GM21381 (cell line): ENCODE data around the gene CLEC4F.

Experiments
- ATAC-seq: cut with Tn5 transposase; IDR thresholded peaks from one replicate; pipeline ENCODE4 v1.9.1; 2021; ENCODE audit warnings: mild to moderate bottlenecking, moderate library complexity; ENCODE audit not compliant: unreplicated experiment

Gene CLEC4F

GRCh38 chr2:70820499-70820898 lies at the start of gene CLEC4F:
CLEC4F (minus strand) TSS chr2:70820599; CDS start chr2:70820523, 76 bp downstream.
- ATAC-seq = no peak

GRCh38 chr2:70868970-70869369 lies 48.6 kb upstream of the CLEC4F start:
- ATAC-seq = no peak

GRCh38 chr2:70861777-70862625 lies 41.6 kb upstream of the CLEC4F start:
- no peak for ATAC-seq

GRCh38 chr2:70855667-70856066 lies 35.3 kb upstream of the CLEC4F start:
- no peak for ATAC-seq

- ATAC-seq = no peak
Measured at GRCh38 chr2:70854411-70854810, 34.0 kb upstream of the CLEC4F start.

GRCh38 chr2:70852824-70853223 lies 32.4 kb upstream of the CLEC4F start:
- no peak for ATAC-seq

- ATAC-seq = peak; percentile 84
Measured at GRCh38 chr2:70851704-70852103, 31.3 kb upstream of the CLEC4F start.

- ATAC-seq = no peak
Measured at GRCh38 chr2:70850925-70851324, 30.5 kb upstream of the CLEC4F start.

- no peak for ATAC-seq
Measured at GRCh38 chr2:70842401-70842800, 22.0 kb upstream of the CLEC4F start.

GRCh38 chr2:70837980-70838925 lies 17.9 kb upstream of the CLEC4F start:
- ATAC-seq = no peak

- ATAC-seq = no peak
Measured at GRCh38 chr2:70835643-70836042, 15.2 kb upstream of the CLEC4F start, which contains the start of gene CD207. CD207 (minus strand) TSS chr2:70835816; CDS start chr2:70835776, 40 bp downstream.

GRCh38 chr2:70834881-70835280 lies 14.5 kb upstream of the CLEC4F start:
- no peak for ATAC-seq

GRCh38 chr2:70834106-70834505 lies 13.7 kb upstream of the CLEC4F start:
- ATAC-seq = no peak

GRCh38 chr2:70833246-70833645 lies 12.8 kb upstream of the CLEC4F start:
- no peak for ATAC-seq

GRCh38 chr2:70832386-70832785 lies 12.0 kb upstream of the CLEC4F start:
- ATAC-seq = no peak

- ATAC-seq = no peak
Measured at GRCh38 chr2:70831861-70832260, 11.5 kb upstream of the CLEC4F start.

GRCh38 chr2:70830366-70830765 lies 10.0 kb upstream of the CLEC4F start:
- ATAC-seq = no peak

GRCh38 chr2:70829916-70830315 lies 9.5 kb upstream of the CLEC4F start:
- no peak for ATAC-seq

GRCh38 chr2:70828914-70829824 lies 8.8 kb upstream of the CLEC4F start:
- ATAC-seq = no peak

- ATAC-seq = no peak
Measured at GRCh38 chr2:70828115-70828514, 7.7 kb upstream of the CLEC4F start.

GRCh38 chr2:70827388-70827787 lies 7.0 kb upstream of the CLEC4F start:
- ATAC-seq = no peak
